ENCODE results near the gene GORASP2. TPM values are rescaled to one million over a fixed set of nuclear protein-coding genes. Genes with fewer than 3 reads are reported as not detected.

The GORASP2 gene
- polyA plus RNA-seq, 1 donor from 2014 or later: 74.1 TPM

- H3K4me1 Mint-ChIP-seq: peaks cover 3 to 4% (median 3%) of the 10 kb centered on the region in 3 donors
- H3K27me3 Mint-ChIP-seq: no peaks in the 10 kb centered on the region
- H3K36me3 Mint-ChIP-seq: peaks cover 5% of the 10 kb centered on the region
- H3K4me3 Mint-ChIP-seq: peak overlapping the region in 1 of 4 donors; percentile 12
- H3K9me3 Mint-ChIP-seq: no peaks in the 10 kb centered on the region
- peak overlapping the region in 1 of 3 donors; percentile 66 for H3K27ac Mint-ChIP-seq
Observed at GRCh38 chr2:170986566-170987258, 57.7 kb downstream of the GORASP2 start.

- Mint-ChIP-seq H3K27me3 (no peaks in the 10 kb centered on the region), H3K4me1 (peaks cover 0 to 5% (median 4%) of the 10 kb centered on the region in 3 donors), H3K27ac (no peak overlapping the region), H3K36me3 (peaks cover 5% of the 10 kb centered on the region), H3K4me3 (no peak overlapping the region), H3K9me3 (no peaks in the 10 kb centered on the region)
Observed at GRCh38 chr2:170991398-170992182, 62.5 kb downstream of the GORASP2 start.

- Mint-ChIP-seq H3K27me3 (no peaks in the 10 kb centered on the region), H3K27ac (no peak overlapping the region), H3K36me3 (peaks cover 6% of the 10 kb centered on the region), H3K4me1 (peaks cover 0 to 5% (median 3%) of the 10 kb centered on the region in 3 donors), H3K4me3 (no peak overlapping the region), H3K9me3 (no peaks in the 10 kb centered on the region)
Observed at GRCh38 chr2:170996316-170996715, 67.3 kb downstream of the GORASP2 start.

GRCh38 chr2:170997893-170998597 is 69.0 kb downstream of the GORASP2 start:
- Mint-ChIP-seq H3K36me3 (peaks cover 9% of the 10 kb centered on the region), H3K4me1 (no peaks in the 10 kb centered on the region), H3K27me3 (no peaks in the 10 kb centered on the region), H3K4me3 (no peak overlapping the region), H3K9me3 (no peaks in the 10 kb centered on the region), H3K27ac (no peak overlapping the region)

- Mint-ChIP-seq H3K9me3 (peaks cover 0 to 3% (median 2%) of the 10 kb centered on the region in 3 donors), H3K27ac (no peak overlapping the region), H3K4me1 (peaks cover 0 to 5% (median 3%) of the 10 kb centered on the region in 3 donors), H3K36me3 (peaks cover 12% of the 10 kb centered on the region), H3K27me3 (no peaks in the 10 kb centered on the region), H3K4me3 (no peak overlapping the region)
Observed at GRCh38 chr2:170999654-171000053, 70.6 kb downstream of the GORASP2 start.

GRCh38 chr2:171004363-171004762 is 75.3 kb downstream of the GORASP2 start:
- Mint-ChIP-seq H3K9me3 (peaks cover 0 to 4% (median 3%) of the 10 kb centered on the region in 3 donors), H3K4me3 (no peak overlapping the region), H3K27me3 (no peaks in the 10 kb centered on the region), H3K27ac (no peak overlapping the region), H3K36me3 (peaks cover 6% of the 10 kb centered on the region), H3K4me1 (peaks cover 0 to 5% (median 3%) of the 10 kb centered on the region in 3 donors)

- peak overlapping the region in 1 of 3 donors; percentile 7 for H3K27ac Mint-ChIP-seq
- H3K4me3 Mint-ChIP-seq: no peak overlapping the region
- no peaks in the 10 kb centered on the region for H3K27me3 Mint-ChIP-seq
- peaks cover 0 to 5% (median 3%) of the 10 kb centered on the region in 3 donors for H3K4me1 Mint-ChIP-seq
- H3K36me3 Mint-ChIP-seq: peaks cover 6% of the 10 kb centered on the region
- peaks cover 0 to 4% (median 3%) of the 10 kb centered on the region in 3 donors for H3K9me3 Mint-ChIP-seq
Observed at GRCh38 chr2:171004833-171005232, 75.8 kb downstream of the GORASP2 start.

- Mint-ChIP-seq H3K4me3 (no peak overlapping the region), H3K27me3 (no peaks in the 10 kb centered on the region), H3K27ac (no peak overlapping the region), H3K4me1 (no peaks in the 10 kb centered on the region), H3K36me3 (peaks cover 4% of the 10 kb centered on the region), H3K9me3 (peaks cover 0 to 1% (median 0%) of the 10 kb centered on the region in 3 donors)
Observed at GRCh38 chr2:171008550-171009205, 79.6 kb downstream of the GORASP2 start.

GRCh38 chr2:171009386-171009785 is 80.3 kb downstream of the GORASP2 start:
- Mint-ChIP-seq H3K4me1 (no peaks in the 10 kb centered on the region), H3K9me3 (peaks cover 0 to 1% (median 0%) of the 10 kb centered on the region in 3 donors), H3K27me3 (no peaks in the 10 kb centered on the region), H3K27ac (peak overlapping the region in 1 of 3 donors; percentile 62), H3K36me3 (peaks cover 4% of the 10 kb centered on the region), H3K4me3 (no peak overlapping the region)

GRCh38 chr2:171013851-171014250 is 84.8 kb downstream of the GORASP2 start:
- no peak overlapping the region for H3K4me3 Mint-ChIP-seq
- peaks cover 0 to 3% (median 0%) of the 10 kb centered on the region in 3 donors for H3K4me1 Mint-ChIP-seq
- no peak overlapping the region for H3K27ac Mint-ChIP-seq
- H3K9me3 Mint-ChIP-seq: no peaks in the 10 kb centered on the region
- H3K36me3 Mint-ChIP-seq: peaks cover 4% of the 10 kb centered on the region
- no peaks in the 10 kb centered on the region for H3K27me3 Mint-ChIP-seq

GRCh38 chr2:171016125-171016524 is 87.1 kb downstream of the GORASP2 start:
- Mint-ChIP-seq H3K36me3 (peaks cover 4% of the 10 kb centered on the region), H3K27ac (no peak overlapping the region), H3K4me1 (peaks cover 0 to 4% (median 0%) of the 10 kb centered on the region in 3 donors), H3K27me3 (no peaks in the 10 kb centered on the region), H3K9me3 (no peaks in the 10 kb centered on the region), H3K4me3 (no peak overlapping the region)

Other genes with a start within 250 kb of the GORASP2 start
- not detected for gene SP5, start 213.9 kb upstream of the GORASP2 start, polyA plus RNA-seq
- not detected for gene ERICH2, start 158.9 kb upstream of the GORASP2 start, polyA plus RNA-seq
- gene GAD1, start 112.4 kb upstream of the GORASP2 start, polyA plus RNA-seq: not detected
- gene TLK1, start 231.6 kb downstream of the GORASP2 start, polyA plus RNA-seq: 104 TPM

All from IgD-negative memory B cell (primary cell).